Mesenchymal stem cell (in vitro differentiated cells and primary cell): ENCODE data around the gene DHX58.

Experiments used
- DNase-seq: peaks from one replicate; pipeline ENCODE4 v3.0.0-alpha.2; 2013
- H2AFZ ChIP-seq: one replicate; pipeline ENCODE4 v1.6.1; 2013; ENCODE audit warnings: low read depth, mild to moderate bottlenecking, control low read depth, inconsistent platforms, low read length, moderate library complexity
- H2AK5ac ChIP-seq: 2 replicates; pipeline ENCODE4 v1.6.1; 2013; ENCODE audit warnings: low read length, moderate library complexity, mild to moderate bottlenecking, inconsistent platforms; ENCODE audit not compliant: severe bottlenecking
- H2BK120ac ChIP-seq: one replicate; pipeline ENCODE4 v1.6.1; 2013; ENCODE audit warnings: low read depth, mild to moderate bottlenecking, inconsistent platforms, low read length, moderate library complexity
- H2BK12ac ChIP-seq, 2 experiments: one replicate each; pipeline ENCODE4 v1.6.1; 2013; ENCODE audit warnings: inconsistent platforms in 2 of 2, low read length in 2 of 2, mild to moderate bottlenecking in 2 of 2, moderate library complexity in 2 of 2, control low read depth in 1 of 2
- H2BK15ac ChIP-seq: one replicate; pipeline ENCODE4 v1.6.1; 2013; ENCODE audit warnings: mild to moderate bottlenecking, low read depth, inconsistent platforms; ENCODE audit not compliant: poor library complexity, severe bottlenecking
- H2BK5ac ChIP-seq: 2 replicates; pipeline ENCODE4 v1.6.1; 2013; ENCODE audit warnings: low read depth, mild to moderate bottlenecking, low read length, control low read depth, inconsistent platforms; ENCODE audit not compliant: poor library complexity, severe bottlenecking
- H3K14ac ChIP-seq, 2 experiments: one replicate each; pipeline ENCODE4 v1.6.1; 2013; ENCODE audit warnings: inconsistent platforms in 2 of 2, low read length in 2 of 2, control low read depth in 1 of 2, mild to moderate bottlenecking in 1 of 2, moderate library complexity in 1 of 2
- H3K18ac ChIP-seq, 2 experiments: one replicate each; pipeline ENCODE4 v1.6.1; 2013; ENCODE audit warnings: inconsistent platforms in 2 of 2, low read length in 2 of 2, control low read depth in 1 of 2, low read depth in 1 of 2, mild to moderate bottlenecking in 1 of 2
- H3K23ac ChIP-seq, 2 experiments: one replicate each; pipeline ENCODE4 v1.6.1; 2013; ENCODE audit warnings: inconsistent platforms in 2 of 2, low read length in 2 of 2, mild to moderate bottlenecking in 2 of 2, moderate library complexity in 2 of 2, control low read depth in 1 of 2
- H3K27ac ChIP-seq: 2 replicates; pipeline ENCODE4 v1.5.1; 2013; ENCODE audit warnings: mild to moderate bottlenecking, moderate library complexity, low read length, control low read depth, inconsistent platforms; ENCODE audit not compliant: poor library complexity, severe bottlenecking
- H3K27me3 ChIP-seq, 2 experiments: 2 replicates each; pipeline versions ENCODE4 v1.6.1 to v1.7.0; 2013; ENCODE audit warnings: low read length in 2 of 2, mild to moderate bottlenecking in 2 of 2, moderate library complexity in 2 of 2, control low read depth in 1 of 2, inconsistent platforms in 1 of 2; ENCODE audit not compliant: control insufficient read depth in 1 of 2, insufficient read depth in 1 of 2
- H3K36me3 ChIP-seq, 2 experiments: 2 replicates each; pipeline versions ENCODE4 v1.6.1 to v1.7.0; 2013; ENCODE audit warnings: low read length in 2 of 2, control low read depth in 1 of 2, inconsistent platforms in 1 of 2, low read depth in 1 of 2, mild to moderate bottlenecking in 1 of 2; ENCODE audit not compliant: insufficient read depth in 2 of 2, control insufficient read depth in 1 of 2
- H3K4ac ChIP-seq, 2 experiments: one replicate each; pipeline ENCODE4 v1.6.1; 2013; ENCODE audit warnings: inconsistent platforms in 2 of 2, low read length in 2 of 2, mild to moderate bottlenecking in 2 of 2, moderate library complexity in 2 of 2, control low read depth in 1 of 2, low read depth in 1 of 2
- H3K4me1 ChIP-seq: 2 replicates; pipeline ENCODE4 v1.6.1; 2013; ENCODE audit warnings: low read depth, low read length, control low read depth; ENCODE audit not compliant: control insufficient read depth, insufficient read depth
- H3K4me2 ChIP-seq: 2 replicates; pipeline ENCODE4 v1.6.1; 2013; ENCODE audit warnings: low read length, mild to moderate bottlenecking, inconsistent platforms; ENCODE audit not compliant: poor library complexity, severe bottlenecking
- H3K4me3 ChIP-seq, 2 experiments: 2 replicates each; pipeline versions ENCODE4 v1.5.1 to v1.7.0; 2013; ENCODE audit warnings: low read length in 2 of 2, mild to moderate bottlenecking in 2 of 2, control low read depth in 1 of 2, low read depth in 1 of 2; ENCODE audit not compliant: insufficient read depth in 1 of 2
- H3K79me1 ChIP-seq: replicated peaks from 2 replicates; pipeline ENCODE4 v1.6.1; 2013; ENCODE audit warnings: mild to moderate bottlenecking, control low read depth, low read length, inconsistent platforms; ENCODE audit not compliant: poor library complexity, severe bottlenecking
- H3K9ac ChIP-seq: 2 replicates; pipeline ENCODE4 v1.7.0; 2013; ENCODE audit warnings: mild to moderate bottlenecking, low read length, moderate library complexity
- H3K9me3 ChIP-seq: 2 replicates; pipeline ENCODE4 v1.7.0; 2013; ENCODE audit warnings: mild to moderate bottlenecking, low read length; ENCODE audit not compliant: control insufficient read depth
- H4K8ac ChIP-seq: one replicate; pipeline ENCODE4 v1.6.1; 2013; ENCODE audit warnings: inconsistent platforms, mild to moderate bottlenecking, low read length, moderate library complexity
- H4K91ac ChIP-seq: one replicate; pipeline ENCODE4 v1.6.1; 2013; ENCODE audit warnings: mild to moderate bottlenecking, low read length, inconsistent platforms
- WGBS: methylation state at CpG from one replicate; pipeline ENCODE4 v1.1.7; 2013; ENCODE audit warnings: mixed read lengths; 5-methylcytosine and 5-hydroxymethylcytosine counted together

The DHX58 gene

DNA sequence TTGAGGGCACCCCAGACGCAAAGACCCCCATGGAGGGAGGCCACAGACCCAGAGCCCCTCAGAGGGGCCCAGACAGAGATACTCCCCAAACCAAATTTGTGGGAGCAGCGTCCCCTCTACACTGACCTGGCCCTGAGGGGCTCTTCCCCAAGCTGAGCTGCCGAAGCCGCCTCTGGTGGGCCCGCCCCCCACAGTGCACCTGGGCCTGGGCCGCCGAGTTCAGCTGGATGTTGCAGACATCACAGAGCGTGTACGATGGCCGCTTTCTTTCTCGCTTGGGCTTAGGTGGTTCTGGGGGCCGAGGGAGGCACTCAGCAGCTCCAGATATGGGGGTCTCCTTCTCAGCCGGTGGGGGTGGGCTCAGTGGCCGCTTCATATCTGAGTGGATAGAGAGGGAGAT is 49.8 kb downstream of the DHX58 start:
- Histone ChIP-seq H3K36me3 (no peaks in the 10 kb centered on the region), H3K14ac (no peak overlapping the region), H2AFZ (no peak overlapping the region), H4K91ac (no peak overlapping the region), H3K4me3 (no peak overlapping the region), H3K9ac (no peak overlapping the region), H3K27ac (no peak overlapping the region), H3K79me1 (no peaks in the 10 kb centered on the region), H2BK120ac (no peak overlapping the region), H3K27me3 (peaks cover 5 to 65% of the 10 kb centered on the region in 2 experiments), H3K4me2 (no peak overlapping the region), H4K8ac (no peak overlapping the region), H3K23ac (no peak overlapping the region), H2AK5ac (no peak overlapping the region), H3K18ac (no peak overlapping the region), H2BK12ac (no peak overlapping the region), H2BK15ac (no peak overlapping the region), H2BK5ac (no peak overlapping the region), H3K4ac (no peak overlapping the region), H3K9me3 (no peaks in the 10 kb centered on the region), H3K4me1 (peaks cover 7% of the 10 kb centered on the region)
- no peak for DNase-seq
- WGBS, result 91% methylated on average over 14 of the region's 14 CpGs

DNA sequence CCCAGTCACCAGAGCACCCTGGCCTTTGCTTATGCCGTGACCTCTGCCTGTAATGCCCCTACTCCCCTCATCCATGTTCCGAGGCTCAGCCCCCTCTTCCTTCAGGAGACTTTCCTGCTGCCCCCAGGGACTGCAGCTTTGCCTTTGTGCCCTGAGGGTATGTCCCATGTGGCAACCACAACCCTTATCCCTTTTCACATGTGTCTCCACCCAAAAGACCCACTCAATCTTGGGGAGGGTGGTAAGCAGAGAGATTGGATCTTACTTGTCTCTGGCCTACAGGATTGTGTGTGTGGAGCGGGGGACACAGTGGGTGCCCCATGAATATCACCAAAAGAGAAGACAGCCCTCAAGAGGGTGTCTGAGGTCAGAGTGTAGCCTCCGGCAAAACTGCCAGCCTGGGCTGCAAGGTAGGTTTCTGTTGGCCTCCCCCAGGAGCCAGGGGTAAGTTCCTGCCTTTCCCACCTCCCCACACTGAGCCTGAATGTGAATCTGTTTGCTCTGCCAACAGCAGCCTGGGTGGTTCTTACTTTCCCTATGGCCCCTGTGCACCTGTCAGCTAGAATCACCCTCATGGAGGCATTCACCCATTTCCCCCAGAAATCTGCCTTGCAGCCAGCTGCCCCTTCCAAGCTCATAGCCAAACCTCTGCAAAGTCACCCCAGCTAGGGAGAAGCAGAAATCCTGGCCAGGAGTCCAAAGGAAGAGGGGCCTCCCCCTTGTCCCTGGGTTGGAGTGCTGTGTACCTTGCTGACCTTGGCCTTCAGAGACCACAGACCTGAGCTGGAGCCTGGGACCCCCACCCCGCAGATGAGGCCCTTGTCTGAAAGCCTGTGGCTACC is 50.6 kb downstream of the DHX58 start:
- Histone ChIP-seq H3K23ac (no peak overlapping the region), H3K4ac (no peak overlapping the region), H4K8ac (no peak overlapping the region), H3K18ac (no peak overlapping the region), H2BK15ac (no peak overlapping the region), H2BK120ac (no peak overlapping the region), H3K4me2 (no peak overlapping the region), H3K9ac (no peak overlapping the region), H3K14ac (no peak overlapping the region), H2BK12ac (no peak overlapping the region), H3K4me1 (peaks cover 7% of the 10 kb centered on the region), H3K27me3 (peaks cover 5 to 58% of the 10 kb centered on the region in 2 experiments), H2AFZ (no peak overlapping the region), H3K4me3 (no peak overlapping the region), H3K9me3 (no peaks in the 10 kb centered on the region), H3K79me1 (no peaks in the 10 kb centered on the region), H2BK5ac (no peak overlapping the region), H2AK5ac (no peak overlapping the region), H3K27ac (no peak overlapping the region), H3K36me3 (no peaks in the 10 kb centered on the region), H4K91ac (no peak overlapping the region)
- 57% methylated on average over 4 of the region's 5 CpGs for WGBS
- no peak for DNase-seq

DNA sequence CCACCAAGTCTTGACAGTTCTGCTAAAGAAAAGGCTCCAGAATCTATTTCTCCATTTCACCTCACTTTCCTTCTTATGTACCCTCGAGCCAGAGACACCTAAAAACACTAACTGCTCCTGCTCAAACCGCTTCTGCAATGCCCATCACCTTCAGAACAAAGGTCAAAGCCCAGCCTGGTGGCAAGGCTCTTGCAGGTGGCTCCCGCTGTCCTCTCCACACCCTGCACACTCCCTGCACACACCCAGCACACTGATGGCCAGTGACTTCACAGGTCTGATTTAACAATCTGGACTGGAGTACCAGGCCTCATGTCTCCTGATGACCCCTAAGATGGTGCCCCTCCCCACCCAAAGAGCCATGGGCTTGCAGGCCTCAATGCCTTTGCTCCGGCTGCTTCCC is 52.3 kb downstream of the DHX58 start:
- Histone ChIP-seq H2AFZ (no peak overlapping the region), H3K14ac (no peak overlapping the region), H2BK5ac (no peak overlapping the region), H3K36me3 (no peaks in the 10 kb centered on the region), H3K23ac (no peak overlapping the region), H2BK15ac (no peak overlapping the region), H3K4me3 (no peak overlapping the region), H2BK120ac (no peak overlapping the region), H3K27me3 (peaks cover 16 to 62% of the 10 kb centered on the region in 2 experiments), H3K18ac (no peak overlapping the region), H3K9me3 (no peaks in the 10 kb centered on the region), H4K91ac (no peak overlapping the region), H3K4me2 (no peak overlapping the region), H2AK5ac (no peak overlapping the region), H3K79me1 (no peaks in the 10 kb centered on the region), H2BK12ac (no peak overlapping the region), H3K9ac (no peak overlapping the region), H4K8ac (no peak overlapping the region), H3K4ac (no peak overlapping the region), H3K27ac (no peak overlapping the region), H3K4me1 (peaks cover 14% of the 10 kb centered on the region)
- no peak for DNase-seq
- 79% methylated on average over 4 of the region's 4 CpGs for WGBS

DNA sequence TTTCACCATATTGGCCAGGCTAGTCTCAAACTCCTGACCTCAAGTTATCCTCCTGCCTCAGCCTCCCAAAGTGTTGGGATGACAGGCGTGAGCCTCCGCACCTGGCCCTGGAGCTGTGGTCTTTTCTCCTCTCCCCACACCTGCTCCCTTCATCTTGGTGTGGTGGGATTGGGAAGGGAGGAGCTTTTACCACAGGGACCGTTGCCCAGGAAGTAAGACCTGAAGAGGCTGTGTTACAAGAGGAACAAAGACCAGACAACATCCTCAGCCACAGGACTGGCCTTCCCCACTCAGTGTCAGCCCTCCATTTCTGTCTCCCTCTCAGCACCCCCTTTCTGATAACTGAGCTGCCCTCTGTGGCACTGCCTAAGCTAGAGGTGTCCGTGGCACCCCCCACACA is 52.7 kb downstream of the DHX58 start:
- Histone ChIP-seq H3K4me2 (no peak overlapping the region), H2BK5ac (no peak overlapping the region), H2BK12ac (no peak overlapping the region), H3K36me3 (no peaks in the 10 kb centered on the region), H3K27ac (no peak overlapping the region), H3K27me3 (peaks cover 20 to 62% of the 10 kb centered on the region in 2 experiments), H3K18ac (no peak overlapping the region), H3K9ac (no peak overlapping the region), H3K9me3 (no peaks in the 10 kb centered on the region), H3K4me3 (no peak overlapping the region), H2AK5ac (no peak overlapping the region), H4K8ac (no peak overlapping the region), H4K91ac (no peak overlapping the region), H3K14ac (no peak overlapping the region), H2BK120ac (no peak overlapping the region), H3K23ac (no peak overlapping the region), H3K4ac (no peak overlapping the region), H2BK15ac (no peak overlapping the region), H3K79me1 (no peaks in the 10 kb centered on the region), H3K4me1 (peaks cover 14% of the 10 kb centered on the region), H2AFZ (no peak overlapping the region)
- WGBS, result 58% methylated on average over 2 of the region's 4 CpGs
- no peak for DNase-seq
